GM23248 (cell line): ENCODE data around the gene APOBEC3A.

Experiments
- EZH2 ChIP-seq: fragments of 200-600 bp; sonication (generic); IDR thresholded peaks from 2 replicates; pipeline ENCODE4 v1.6.1; 2018; ENCODE audit warnings: antibody characterized with exemption, mild to moderate bottlenecking; ENCODE audit not compliant: insufficient read depth, poor library complexity, severe bottlenecking
- EZH2phosphoT487 ChIP-seq: fragments of 200-600 bp; sonication (generic); IDR thresholded peaks from 2 replicates; pipeline ENCODE4 v1.6.1; 2018; ENCODE audit warnings: antibody characterized with exemption, moderate library complexity, mild to moderate bottlenecking, low read depth; ENCODE audit not compliant: insufficient read depth

GRCh38 chr22:38953577-38954413 is 3.6 kb upstream of the APOBEC3A start:
- no peak for TF ChIP-seq EZH2
- TF ChIP-seq EZH2phosphoT487 = no peak
